GM12865 (cell line): ENCODE measurements around the gene AKAIN1.

ENCODE experiments used
- DNase-seq: peaks from one replicate; pipeline ENCODE4 v3.0.0; 2010; ENCODE audit warnings: low read depth
- H3K4me3 ChIP-seq: 2 replicates; pipeline ENCODE4 v1.5.1; 2011; ENCODE audit warnings: mild to moderate bottlenecking, low read depth, low read length, control low read depth
- TF ChIP-seq, protein P1 (sequence below): IDR thresholded peaks from 2 replicates; pipeline ENCODE4 v1.5.1; 2011; ENCODE audit warnings: low read length, control low read depth, low read depth, inconsistent platforms; ENCODE audit not compliant: insufficient read depth; ENCODE audit errors: missing control alignments

Gene AKAIN1

DNA sequence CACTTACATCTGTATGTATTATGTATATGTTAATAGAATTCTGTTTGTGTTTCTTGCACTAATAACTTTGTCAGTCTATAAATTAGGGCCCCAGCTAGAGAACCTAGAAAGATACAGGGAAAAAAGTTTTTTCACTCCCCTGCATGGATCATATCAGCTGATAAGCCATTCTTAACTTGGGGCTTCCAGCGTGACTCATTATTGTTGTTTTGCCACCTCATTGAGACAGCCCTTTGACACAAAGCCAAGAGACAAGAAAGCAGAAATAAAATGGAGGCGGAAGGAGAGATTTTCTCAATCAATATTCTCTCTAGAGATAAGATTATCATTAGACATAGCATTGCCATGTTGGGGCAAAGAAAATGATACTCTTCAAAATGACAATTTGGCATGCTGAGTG, 93.4 kb downstream of the AKAIN1 start:
- no peak for DNase-seq
- TF ChIP-seq, protein P1, sequence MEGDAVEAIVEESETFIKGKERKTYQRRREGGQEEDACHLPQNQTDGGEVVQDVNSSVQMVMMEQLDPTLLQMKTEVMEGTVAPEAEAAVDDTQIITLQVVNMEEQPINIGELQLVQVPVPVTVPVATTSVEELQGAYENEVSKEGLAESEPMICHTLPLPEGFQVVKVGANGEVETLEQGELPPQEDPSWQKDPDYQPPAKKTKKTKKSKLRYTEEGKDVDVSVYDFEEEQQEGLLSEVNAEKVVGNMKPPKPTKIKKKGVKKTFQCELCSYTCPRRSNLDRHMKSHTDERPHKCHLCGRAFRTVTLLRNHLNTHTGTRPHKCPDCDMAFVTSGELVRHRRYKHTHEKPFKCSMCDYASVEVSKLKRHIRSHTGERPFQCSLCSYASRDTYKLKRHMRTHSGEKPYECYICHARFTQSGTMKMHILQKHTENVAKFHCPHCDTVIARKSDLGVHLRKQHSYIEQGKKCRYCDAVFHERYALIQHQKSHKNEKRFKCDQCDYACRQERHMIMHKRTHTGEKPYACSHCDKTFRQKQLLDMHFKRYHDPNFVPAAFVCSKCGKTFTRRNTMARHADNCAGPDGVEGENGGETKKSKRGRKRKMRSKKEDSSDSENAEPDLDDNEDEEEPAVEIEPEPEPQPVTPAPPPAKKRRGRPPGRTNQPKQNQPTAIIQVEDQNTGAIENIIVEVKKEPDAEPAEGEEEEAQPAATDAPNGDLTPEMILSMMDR, result no peak
- no peak overlapping the region for H3K4me3 ChIP-seq

GRCh38 chr18:5103286-5103685, 93.8 kb downstream of the AKAIN1 start:
- no peak overlapping the region for H3K4me3 ChIP-seq
- TF ChIP-seq, protein P1, result no peak
- DNase-seq, result no peak

GRCh38 chr18:5097116-5097703, 99.8 kb downstream of the AKAIN1 start:
- DNase-seq, result no peak
- TF ChIP-seq, protein P1, result no peak
- H3K4me3 ChIP-seq, result no peak overlapping the region

DNA sequence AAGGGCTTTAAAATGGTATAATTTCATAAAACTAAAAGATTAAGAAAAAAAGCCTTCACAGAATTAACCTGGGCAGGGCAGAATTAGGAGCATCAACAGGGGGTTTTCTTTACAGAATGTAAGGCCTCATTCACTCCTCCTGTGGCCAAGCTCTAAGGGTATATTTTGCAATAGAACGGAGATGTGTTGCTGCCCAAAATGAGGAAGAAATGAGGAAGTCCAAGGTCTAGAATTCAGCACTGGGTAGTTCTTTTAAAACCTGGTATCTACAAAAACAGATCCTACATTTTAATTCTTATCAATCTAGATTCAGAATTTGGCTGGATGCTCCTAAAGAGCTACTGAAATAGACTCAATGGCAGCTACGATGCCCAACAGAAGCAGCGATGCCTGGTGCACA, 101.8 kb downstream of the AKAIN1 start:
- TF ChIP-seq, protein P1, result no peak
- no peak overlapping the region for H3K4me3 ChIP-seq
- DNase-seq, result no peak

DNA sequence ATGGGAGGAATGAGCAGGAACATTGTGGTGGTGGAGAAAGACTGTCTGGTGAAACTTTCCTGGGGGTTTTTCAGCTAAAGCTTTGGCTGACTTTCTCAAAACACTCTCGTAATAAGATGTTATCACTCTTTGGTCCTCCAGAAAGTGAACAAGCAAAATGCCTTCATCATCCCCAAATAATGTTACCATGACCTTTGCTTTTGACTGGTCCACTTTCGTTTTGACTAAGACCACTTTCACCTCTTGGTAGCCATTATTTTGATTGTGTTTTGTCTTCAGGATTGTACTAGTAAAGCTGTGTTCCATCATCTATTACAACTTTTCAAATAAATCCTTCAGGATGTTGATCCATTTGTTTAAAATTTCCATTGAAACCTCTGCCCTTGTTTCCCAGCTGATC, 103.2 kb downstream of the AKAIN1 start:
- no peak for DNase-seq
- no peak overlapping the region for H3K4me3 ChIP-seq
- TF ChIP-seq, protein P1, result no peak
